ENCODE data around the gene BRD3OS. TPM values are rescaled to one million over a fixed set of nuclear protein-coding genes. Genes with fewer than 3 reads are reported as not detected.
A peak's percentile ranks its signal among the peaks of the same experiment; 100 is the strongest.

Gene BRD3OS
- total and polyA plus RNA-seq, 2 experiments from 2014 or later = 9.2 to 16.0 TPM

DNA sequence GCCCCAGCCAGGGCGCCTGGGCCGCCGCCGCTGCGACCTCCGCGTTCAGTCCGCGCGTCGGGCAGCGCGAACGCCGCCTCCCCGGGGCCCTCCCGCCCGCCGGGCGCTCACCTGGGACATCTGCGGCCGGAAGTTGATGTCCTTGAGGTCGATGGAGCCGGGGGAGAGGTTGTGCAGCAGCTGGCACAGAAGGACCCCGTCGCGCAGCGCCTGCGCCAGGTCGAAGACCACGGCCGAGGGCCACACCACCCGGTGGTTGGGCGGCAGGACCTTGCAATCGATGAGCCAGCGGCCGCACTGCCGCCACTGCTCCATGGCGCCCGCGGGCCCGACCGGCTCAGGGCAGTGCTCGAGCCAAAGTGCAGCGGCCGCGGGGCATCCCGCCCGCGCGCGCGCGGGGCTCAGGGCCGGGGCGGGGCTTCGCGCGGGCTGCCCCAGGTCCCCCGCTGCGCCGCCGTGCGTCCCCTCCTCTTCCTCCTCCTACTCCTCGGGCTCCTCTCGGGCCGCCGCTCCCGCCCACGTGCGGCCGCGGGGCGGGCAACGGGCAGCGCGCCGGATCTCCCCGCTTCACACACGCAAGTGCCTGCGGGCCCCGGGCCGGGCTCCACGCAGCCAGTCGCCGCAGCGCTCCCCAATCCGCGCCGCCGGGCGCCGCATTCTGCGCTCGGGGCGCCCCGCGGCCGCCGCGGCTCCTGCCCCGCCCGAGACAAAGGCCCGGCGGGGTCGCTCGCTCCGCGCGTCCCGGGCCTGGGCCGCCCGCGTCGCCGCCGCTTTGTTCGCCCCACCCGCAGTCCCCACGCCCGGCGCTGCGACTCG lies 33.1 kb upstream of the BRD3OS start, which contains the start of gene VAV2:
Gene VAV2 (minus strand): TSS at position 361 of the 816 bp plus-strand sequence. CDS start 46 bp downstream, at position 315.
- Histone ChIP-seq H3K27ac (ENCODE audit: low read depth) (0 out of 2 replicates have a peak within 1 kb of the TSS, but pooled peaks have one; percentile 63), H2AFZ (peak within 1 kb of the TSS; percentile 88; the same call in 1 of the 2 replicates), H3F3A (replicated peaks; ENCODE audit: low read depth) (0 out of 2 replicates have a peak, but pooled peaks cover 4% of the 10 kb centered on the region), H3K4me2 (peak within 1 kb of the TSS; percentile 99), H3K4me1 (ENCODE audit: insufficient read depth) (peaks cover 17% of the 10 kb centered on the region; the same call in 1 of the 2 replicates), H3K27me3 (ENCODE audit: insufficient read depth) (no peaks in the 10 kb centered on the region), H3K79me2 (replicated peaks; ENCODE audit: insufficient read depth) (peaks cover 41% of the 10 kb centered on the region), H4K20me1 (replicated peaks; ENCODE audit: insufficient read depth) (no peaks in the 10 kb centered on the region; the same call in none of the 2 replicates), H3K4me3 (peak within 1 kb of the TSS; percentile 91), H3K36me3 (ENCODE audit: insufficient read depth) (no peaks in the 10 kb centered on the region), H3K9me2 (ENCODE audit: insufficient read depth) (no peaks in the 10 kb centered on the region)
- DNase-seq (ENCODE audit: low spot score) = peak; percentile 64
- Mint-ChIP-seq H3K27me3 (ENCODE audit: insufficient read depth, low read depth, poor library complexity) (peaks cover 14% of the 10 kb centered on the region), H3K27ac (no peak within 1 kb of the TSS), H3K4me3 (peak within 1 kb of the TSS; percentile 80), H3K9me3 (no peaks in the 10 kb centered on the region; the same call in 2 of the 3 replicates), H3K36me3 (ENCODE audit: low read depth) (no peaks in the 10 kb centered on the region), H3K4me1 (peaks cover 30% of the 10 kb centered on the region)
- TF ChIP-seq POLR2AphosphoS5 (IDR thresholded peaks at IDR 0.05; ENCODE audit: low read depth) = peak; percentile 15; the same call in 1 of the 2 replicates
- TF ChIP-seq, protein P1, sequence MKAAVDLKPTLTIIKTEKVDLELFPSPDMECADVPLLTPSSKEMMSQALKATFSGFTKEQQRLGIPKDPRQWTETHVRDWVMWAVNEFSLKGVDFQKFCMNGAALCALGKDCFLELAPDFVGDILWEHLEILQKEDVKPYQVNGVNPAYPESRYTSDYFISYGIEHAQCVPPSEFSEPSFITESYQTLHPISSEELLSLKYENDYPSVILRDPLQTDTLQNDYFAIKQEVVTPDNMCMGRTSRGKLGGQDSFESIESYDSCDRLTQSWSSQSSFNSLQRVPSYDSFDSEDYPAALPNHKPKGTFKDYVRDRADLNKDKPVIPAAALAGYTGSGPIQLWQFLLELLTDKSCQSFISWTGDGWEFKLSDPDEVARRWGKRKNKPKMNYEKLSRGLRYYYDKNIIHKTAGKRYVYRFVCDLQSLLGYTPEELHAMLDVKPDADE (IDR thresholded peaks at IDR 0.05) = no peak
- ATAC-seq = no peak; the same call in 2 of the 3 replicates

DNA sequence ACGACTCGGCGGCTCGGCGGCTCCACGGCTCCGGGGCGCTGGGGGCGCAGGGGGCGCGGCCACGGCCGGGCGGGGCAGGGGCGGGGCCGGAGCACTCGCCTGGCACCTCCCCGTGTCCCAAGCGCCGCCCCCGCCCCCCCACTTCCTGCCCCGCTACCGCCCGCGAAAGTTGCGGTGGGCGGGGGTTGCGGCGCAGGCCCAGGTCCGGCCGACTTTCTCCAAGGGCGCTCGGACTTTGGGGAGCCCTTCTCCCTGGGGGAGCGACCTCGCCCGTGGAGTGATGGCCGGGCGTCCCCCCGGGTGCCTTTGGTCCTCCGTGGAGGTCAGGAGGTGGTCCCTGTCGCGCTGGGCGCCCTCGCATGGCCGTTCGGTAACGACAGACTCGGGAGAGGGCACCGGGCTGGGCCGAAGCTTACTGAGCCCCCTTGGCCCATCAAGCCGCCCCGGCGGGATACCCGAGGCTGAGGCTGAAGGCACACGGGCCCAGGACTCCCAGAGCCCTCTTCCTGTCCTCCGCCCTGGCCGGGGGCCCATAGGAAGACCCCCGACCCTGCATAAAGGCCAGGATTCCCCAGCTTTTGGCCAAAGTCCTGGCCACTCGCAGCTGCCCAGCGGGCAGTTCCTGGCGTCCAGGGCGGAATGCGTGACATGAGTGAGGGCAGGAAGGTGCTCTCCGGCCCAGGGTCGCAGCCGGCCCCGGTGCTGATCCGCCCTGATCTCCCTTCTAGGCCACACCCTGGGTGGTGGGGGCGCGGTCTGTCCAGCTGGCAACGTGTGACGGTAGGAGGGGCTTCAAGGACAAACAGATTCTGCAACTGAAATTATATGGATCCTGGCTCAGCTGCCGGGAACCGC lies 32.3 kb upstream of the BRD3OS start:
- Mint-ChIP-seq H3K27me3 (ENCODE audit: insufficient read depth, low read depth, poor library complexity) (peaks cover 14% of the 10 kb centered on the region), H3K36me3 (ENCODE audit: low read depth) (no peaks in the 10 kb centered on the region), H3K4me1 (peaks cover 27% of the 10 kb centered on the region), H3K27ac (no peak overlapping the region), H3K4me3 (peak overlapping the region; percentile 71), H3K9me3 (no peaks in the 10 kb centered on the region; the same call in 2 of the 3 replicates)
- TF ChIP-seq POLR2AphosphoS5 (IDR thresholded peaks at IDR 0.05; ENCODE audit: low read depth) (peak; percentile 40; the same call in 1 of the 2 replicates), STAT1 (IDR thresholded peaks at IDR 0.05; ENCODE audit: unreplicated experiment) (no peak), ZNF331 (CRISPR knock-in tag; IDR thresholded peaks at IDR 0.05; ENCODE audit: low read depth) (no peak)
- TF ChIP-seq, protein P2, sequence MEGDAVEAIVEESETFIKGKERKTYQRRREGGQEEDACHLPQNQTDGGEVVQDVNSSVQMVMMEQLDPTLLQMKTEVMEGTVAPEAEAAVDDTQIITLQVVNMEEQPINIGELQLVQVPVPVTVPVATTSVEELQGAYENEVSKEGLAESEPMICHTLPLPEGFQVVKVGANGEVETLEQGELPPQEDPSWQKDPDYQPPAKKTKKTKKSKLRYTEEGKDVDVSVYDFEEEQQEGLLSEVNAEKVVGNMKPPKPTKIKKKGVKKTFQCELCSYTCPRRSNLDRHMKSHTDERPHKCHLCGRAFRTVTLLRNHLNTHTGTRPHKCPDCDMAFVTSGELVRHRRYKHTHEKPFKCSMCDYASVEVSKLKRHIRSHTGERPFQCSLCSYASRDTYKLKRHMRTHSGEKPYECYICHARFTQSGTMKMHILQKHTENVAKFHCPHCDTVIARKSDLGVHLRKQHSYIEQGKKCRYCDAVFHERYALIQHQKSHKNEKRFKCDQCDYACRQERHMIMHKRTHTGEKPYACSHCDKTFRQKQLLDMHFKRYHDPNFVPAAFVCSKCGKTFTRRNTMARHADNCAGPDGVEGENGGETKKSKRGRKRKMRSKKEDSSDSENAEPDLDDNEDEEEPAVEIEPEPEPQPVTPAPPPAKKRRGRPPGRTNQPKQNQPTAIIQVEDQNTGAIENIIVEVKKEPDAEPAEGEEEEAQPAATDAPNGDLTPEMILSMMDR (conservative IDR thresholded peaks at IDR 0.05; ENCODE audit: low read depth in 2 of 2) = peak; percentile 33 to 51; a peak in 3 of 4 replicates
- Histone ChIP-seq H3K9me2 (ENCODE audit: insufficient read depth) (no peaks in the 10 kb centered on the region), H3K4me1 (ENCODE audit: insufficient read depth) (peaks cover 17% of the 10 kb centered on the region; the same call in 1 of the 2 replicates), H2AFZ (peak overlapping the region; percentile 88; the same call in 1 of the 2 replicates), H3K27me3 (ENCODE audit: insufficient read depth) (no peaks in the 10 kb centered on the region), H4K20me1 (replicated peaks; ENCODE audit: insufficient read depth) (no peaks in the 10 kb centered on the region; the same call in 1 of the 2 replicates), H3K4me3 (peak overlapping the region; percentile 91), H3K4me2 (peak overlapping the region; percentile 99), H3K79me2 (replicated peaks; ENCODE audit: insufficient read depth) (peaks cover 33% of the 10 kb centered on the region), H3F3A (replicated peaks; ENCODE audit: low read depth) (0 out of 2 replicates have a peak, but pooled peaks cover 4% of the 10 kb centered on the region), H3K27ac (ENCODE audit: low read depth) (0 out of 2 replicates have a peak overlapping the region, but pooled peaks have one; percentile 63), H3K36me3 (ENCODE audit: insufficient read depth) (no peaks in the 10 kb centered on the region)
- ATAC-seq (peak; percentile 42), DNase-seq (ENCODE audit: low spot score) (peak; percentile 80)
